ENCODE data around the gene OLFML2B. TPM values are rescaled to one million over a fixed set of nuclear protein-coding genes. Genes with fewer than 3 reads are reported as not detected.

Gene OLFML2B
- total RNA-seq, 1 experiment from 2014 or later, result 1.4 TPM

- H2BK5ac ChIP-seq (ENCODE audit: insufficient read length, low read length), result no peak overlapping the region
These were observed 38.3 kb downstream of the OLFML2B start for GRCh38 chr1:161985301-161985822.

More at GRCh38 chr1:161985301-161985822, 38.3 kb downstream of the OLFML2B start:
- Histone ChIP-seq H2AK5ac (ENCODE audit: insufficient read length, low read length) (no peak overlapping the region), H3K9me3 (ENCODE audit: control insufficient read depth, low read depth, low read length) (peaks cover 10% of the 10 kb centered on the region), H4K5ac (ENCODE audit: insufficient read length, low read depth, low read length) (no peak overlapping the region), H3K14ac (ENCODE audit: insufficient read depth, low read length) (no peak overlapping the region), H3K79me2 (ENCODE audit: insufficient read depth, low read length) (no peaks in the 10 kb centered on the region), H3K56ac (ENCODE audit: insufficient read length, low read depth, low read length) (no peak overlapping the region), H2BK120ac (ENCODE audit: low read depth, low read length, poor library complexity, severe bottlenecking) (no peak overlapping the region), H3K27ac (ENCODE audit: insufficient read length, low read depth, low read length) (no peak overlapping the region), H2BK12ac (ENCODE audit: insufficient read length, low read depth, low read length) (no peak overlapping the region), H3K23ac (ENCODE audit: insufficient read length, low read depth, low read length) (no peak overlapping the region), H3T11ph (ENCODE audit: low read length) (no peak overlapping the region), H2BK15ac (ENCODE audit: low read depth, low read length) (no peak overlapping the region), H4K20me1 (ENCODE audit: control insufficient read depth, insufficient read depth, insufficient read length) (no peaks in the 10 kb centered on the region), H3K4me1 (ENCODE audit: insufficient read depth, low read length) (no peaks in the 10 kb centered on the region), H3K23me2 (ENCODE audit: insufficient read length, low read depth, low read length, poor library complexity, severe bottlenecking) (no peaks in the 10 kb centered on the region), H3K27me3 (ENCODE audit: insufficient read depth, low read length) (no peaks in the 10 kb centered on the region), H3K4me2 (ENCODE audit: insufficient read depth, insufficient read length, low read length) (no peak overlapping the region), H3K4ac (ENCODE audit: low read depth, low read length) (no peak overlapping the region), H2BK20ac (ENCODE audit: low read depth, low read length, poor library complexity, severe bottlenecking) (no peak overlapping the region), H3K9ac (ENCODE audit: extremely low read depth, insufficient read length, low read length) (no peak overlapping the region), H4K91ac (ENCODE audit: insufficient read length, low read depth, low read length) (no peak overlapping the region), H3K79me1 (ENCODE audit: insufficient read depth, low read depth, low read length, poor library complexity, severe bottlenecking) (no peaks in the 10 kb centered on the region), H4K8ac (replicated peaks; ENCODE audit: insufficient read length, low read depth, low read length) (no peak overlapping the region), H3K18ac (ENCODE audit: insufficient read length, low read depth, low read length) (no peak overlapping the region), H2AFZ (ENCODE audit: low read length) (no peak overlapping the region)
- no CpG with 5 or more reads among the region's 5 CpGs for WGBS (ENCODE audit: extremely low coverage, insufficient read length, low lambda C conversion rate)
- Mint-ChIP-seq H3K27me3 (ENCODE audit: low read depth) (peaks cover 7% of the 10 kb centered on the region), H3K27ac (no peak overlapping the region), H3K4me1 (no peaks in the 10 kb centered on the region), H3K36me3 (ENCODE audit: insufficient read depth in 1 of 3, low read depth in 3 of 3) (peaks cover 2 to 9% (median 7%) of the 10 kb centered on the region in 3 experiments; a peak in 5 of 7 replicates), H3K4me3 (no peak overlapping the region), H3K9me3 (peaks cover 8 to 11% of the 10 kb centered on the region in 2 experiments)
- TF ChIP-seq CTCF (conservative IDR thresholded peaks at IDR 0.05), result no peak
- no peak for DNase-seq

Measured in H9 (cell line).